NCI-H128 (cell line): ENCODE measurements around the gene HEY2.
"Not testable (repeated sequence)": the region's sequence is repeated elsewhere in the genome, so short reads cannot be mapped to it uniquely, and the experiment has no call there.

Source experiments
- DNase-seq: peaks from one replicate; lab custom pipeline; 2025; ENCODE audit not compliant: unreplicated experiment; lab: John Stamatoyannopoulos, UW

HEY2 gene

DNA sequence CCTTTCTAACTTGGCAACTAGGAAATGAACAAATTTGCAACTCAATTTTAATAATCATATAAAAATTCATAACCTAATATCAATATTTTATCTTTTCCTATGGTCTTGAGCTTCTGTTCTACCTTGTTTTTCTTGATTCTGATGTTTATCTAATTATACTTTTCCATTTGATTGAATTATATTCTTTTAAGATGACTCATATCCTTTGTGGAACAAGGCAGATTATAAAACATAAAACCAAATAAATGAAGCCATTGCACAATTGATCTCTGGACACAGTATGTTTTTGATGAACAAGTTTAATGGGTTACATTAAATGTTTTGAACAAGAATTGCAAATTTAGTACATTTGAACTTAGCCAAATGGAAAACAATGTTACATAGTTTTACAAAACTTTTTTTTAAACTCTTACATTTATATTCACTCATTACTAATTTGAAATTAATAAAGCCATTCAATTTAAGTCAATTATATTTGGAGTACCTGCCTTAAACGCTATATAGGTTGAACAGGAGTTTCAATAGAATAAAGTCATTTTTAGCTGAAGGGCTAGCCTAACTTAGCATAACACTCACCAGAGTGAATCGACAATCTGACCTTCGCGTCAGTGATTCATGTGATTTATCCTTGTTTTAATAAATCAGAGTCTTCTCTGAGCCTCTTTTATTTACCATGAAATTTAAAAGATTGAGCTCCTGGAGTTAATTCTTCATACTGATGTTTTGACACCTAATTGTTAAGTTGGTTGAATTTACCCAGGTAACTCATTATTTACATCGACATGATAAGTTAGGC lies 45.1 kb downstream of the HEY2 start:
- DNase-seq: no peak

DNA sequence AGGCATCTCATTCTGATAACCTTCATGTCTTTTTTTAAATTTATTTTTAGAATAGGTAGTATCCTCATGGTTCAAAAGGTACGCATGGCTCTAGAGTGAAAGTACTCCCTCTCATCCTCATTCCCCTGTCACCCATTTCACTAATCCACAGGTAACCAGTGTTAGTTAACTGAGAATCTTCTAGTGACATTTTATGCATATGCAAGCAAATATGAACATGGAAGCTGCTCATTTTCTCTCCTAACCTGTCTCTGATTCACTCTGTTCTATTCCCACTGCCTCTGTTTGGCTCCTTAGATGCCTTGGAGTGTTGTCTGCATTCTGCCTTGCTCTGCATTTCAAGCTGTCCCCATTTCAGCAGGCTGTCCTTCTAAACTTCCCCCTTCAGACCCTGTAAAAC lies 45.9 kb downstream of the HEY2 start:
- no peak for DNase-seq

DNA sequence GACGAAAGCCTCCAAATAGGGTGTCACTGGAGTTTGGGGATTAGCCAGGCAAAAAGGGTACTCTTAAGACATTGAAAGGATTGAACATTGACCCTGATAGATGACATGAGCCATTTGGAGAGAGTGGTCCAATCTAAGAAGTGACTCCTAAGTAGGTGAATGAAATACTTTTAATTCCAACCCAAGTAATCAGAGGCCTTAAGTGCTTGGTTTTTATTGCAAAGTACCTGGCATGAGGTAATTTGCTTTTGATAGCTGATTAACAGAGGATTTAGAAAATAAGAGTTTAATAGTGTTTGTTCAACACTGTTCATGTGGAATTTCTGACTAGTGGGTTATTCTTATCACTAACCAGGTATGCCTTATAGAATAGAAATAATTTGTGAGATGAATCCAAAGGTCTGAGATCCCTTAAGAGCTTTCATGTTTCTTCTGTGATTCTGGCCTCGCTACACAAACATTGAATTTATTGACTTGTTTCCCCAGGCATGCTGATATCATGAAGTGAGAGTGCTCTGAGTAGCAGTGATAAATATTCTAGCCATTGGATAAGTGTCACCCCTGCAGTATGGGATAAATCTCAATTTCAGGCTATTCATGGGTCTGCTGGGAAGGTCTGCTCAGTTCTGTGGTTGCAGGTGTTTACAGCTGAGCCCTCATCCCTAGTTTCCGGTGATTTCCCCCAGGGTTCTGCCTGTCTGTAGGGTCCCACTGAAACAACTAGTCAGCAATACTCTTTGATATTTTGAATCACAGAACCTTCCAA lies 47.9 kb downstream of the HEY2 start:
- no peak for DNase-seq

DNA sequence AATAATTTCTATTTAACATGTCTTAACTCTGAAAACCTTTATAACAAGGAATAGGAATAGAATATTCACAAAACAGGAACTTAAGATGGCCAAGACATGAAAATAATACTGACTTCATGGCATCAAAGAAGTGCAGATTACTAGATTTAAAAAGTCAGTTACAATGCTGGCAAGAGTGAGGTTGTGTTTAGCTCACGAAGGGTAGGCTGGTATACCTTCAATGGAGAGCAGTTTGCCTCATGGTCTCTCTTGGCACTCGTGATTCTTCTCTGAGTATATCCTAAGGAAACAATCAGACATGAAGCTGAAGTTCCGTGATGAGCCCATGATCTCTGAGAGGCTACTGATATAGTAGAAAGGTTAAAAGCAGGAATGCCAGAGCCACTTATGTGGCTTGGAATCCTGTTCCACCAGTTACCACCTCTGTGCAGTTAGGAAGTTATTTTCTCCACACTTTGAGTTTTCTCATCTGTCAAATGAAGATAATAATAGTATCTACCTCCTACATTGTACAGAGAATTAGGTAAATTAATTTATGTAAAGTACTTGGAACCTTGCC lies 48.5 kb downstream of the HEY2 start:
- DNase-seq: no peak

DNA sequence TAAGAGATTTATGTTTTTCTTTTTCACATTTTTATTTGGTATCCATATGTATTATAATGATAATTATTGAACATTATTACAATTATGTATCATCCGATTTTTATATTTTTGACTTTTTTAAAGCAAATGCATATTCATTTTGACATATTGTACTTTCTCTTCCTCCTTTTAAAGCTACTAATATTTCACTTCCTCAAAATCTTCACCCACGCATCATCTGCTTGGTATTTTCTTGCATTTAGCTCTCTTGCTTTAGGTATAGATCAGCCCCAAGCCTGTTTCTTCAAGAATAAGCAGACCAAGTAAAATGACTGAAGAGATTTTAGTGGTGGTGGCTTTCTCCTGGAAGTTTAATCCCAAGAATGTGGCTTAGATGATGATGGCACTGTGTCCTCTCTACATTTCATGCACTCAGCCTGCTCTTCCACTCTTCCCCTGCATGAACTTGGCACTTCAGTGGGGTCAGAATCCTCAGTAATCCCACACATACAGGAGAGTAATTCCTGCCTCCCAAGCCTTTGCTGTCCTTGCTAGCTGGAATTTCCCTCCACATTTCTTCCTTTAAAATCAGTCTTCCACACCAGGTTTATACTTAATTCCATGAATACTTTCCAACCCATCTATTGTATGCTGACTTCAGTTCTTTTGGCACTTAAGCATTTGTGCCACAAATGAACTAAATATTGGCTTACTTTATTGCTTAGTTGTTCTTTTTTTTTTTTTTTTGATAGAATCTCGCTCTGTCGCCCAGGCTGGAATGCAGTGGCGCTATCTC lies 49.5 kb downstream of the HEY2 start:
- no peak for DNase-seq

DNA sequence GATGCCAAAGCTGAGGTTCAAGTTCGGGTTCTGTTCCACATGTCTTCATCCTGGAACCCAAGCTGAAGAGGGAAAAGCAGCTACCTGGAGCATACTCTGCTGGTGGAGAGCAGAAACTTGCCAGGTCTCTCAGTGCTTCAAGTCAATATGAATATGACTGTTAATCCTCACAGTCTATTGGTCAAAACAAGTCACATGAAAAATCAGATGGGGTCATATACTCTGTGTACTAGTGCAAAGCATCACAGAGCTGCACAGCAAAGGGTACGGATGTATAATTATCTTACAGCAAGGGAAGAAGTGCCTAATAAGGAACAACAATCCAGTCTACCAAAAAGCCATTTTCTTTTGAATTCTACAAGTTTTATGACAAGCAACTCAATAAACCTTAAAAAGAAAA lies 53.0 kb downstream of the HEY2 start:
- no peak for DNase-seq

DNA sequence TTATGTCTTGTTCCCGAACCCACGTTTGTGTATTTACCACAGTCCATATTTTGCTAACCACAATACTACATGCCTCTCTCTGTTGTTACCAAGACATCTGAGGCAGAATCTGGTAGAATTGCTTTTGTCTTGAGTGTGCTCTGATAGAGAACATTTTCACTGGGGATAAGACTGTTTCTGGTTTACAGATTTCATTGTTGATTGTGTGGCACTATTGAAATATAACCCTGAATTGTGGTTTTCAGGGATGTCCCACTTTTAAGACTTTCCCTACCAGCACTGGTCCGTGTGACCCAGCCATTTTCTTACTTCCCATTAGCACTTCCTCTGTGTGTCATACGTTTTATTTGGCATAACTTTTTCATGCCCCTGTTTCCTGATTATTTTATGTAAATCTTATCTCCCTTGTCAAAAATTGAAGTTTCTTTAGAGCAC lies 53.5 kb downstream of the HEY2 start:
- no peak for DNase-seq

DNA sequence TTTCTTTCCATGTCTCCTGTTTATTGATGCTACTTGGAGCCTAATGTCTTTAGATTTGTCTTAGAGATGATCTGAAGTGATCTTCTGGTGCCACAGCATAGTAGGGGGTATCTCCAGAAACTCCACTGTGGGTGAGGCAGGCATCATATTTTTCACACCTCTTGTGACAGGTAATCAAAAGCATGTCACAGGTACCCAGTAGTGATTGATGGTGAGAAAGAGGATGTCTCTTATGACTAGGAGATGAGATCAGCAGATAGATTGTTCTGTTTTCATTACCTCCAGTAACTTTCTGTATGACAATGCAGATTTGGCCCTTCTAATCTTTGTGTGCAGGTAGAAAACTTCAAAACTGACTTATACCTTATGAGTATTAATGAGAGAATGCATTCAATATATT lies 54.8 kb downstream of the HEY2 start:
- DNase-seq: no peak

DNA sequence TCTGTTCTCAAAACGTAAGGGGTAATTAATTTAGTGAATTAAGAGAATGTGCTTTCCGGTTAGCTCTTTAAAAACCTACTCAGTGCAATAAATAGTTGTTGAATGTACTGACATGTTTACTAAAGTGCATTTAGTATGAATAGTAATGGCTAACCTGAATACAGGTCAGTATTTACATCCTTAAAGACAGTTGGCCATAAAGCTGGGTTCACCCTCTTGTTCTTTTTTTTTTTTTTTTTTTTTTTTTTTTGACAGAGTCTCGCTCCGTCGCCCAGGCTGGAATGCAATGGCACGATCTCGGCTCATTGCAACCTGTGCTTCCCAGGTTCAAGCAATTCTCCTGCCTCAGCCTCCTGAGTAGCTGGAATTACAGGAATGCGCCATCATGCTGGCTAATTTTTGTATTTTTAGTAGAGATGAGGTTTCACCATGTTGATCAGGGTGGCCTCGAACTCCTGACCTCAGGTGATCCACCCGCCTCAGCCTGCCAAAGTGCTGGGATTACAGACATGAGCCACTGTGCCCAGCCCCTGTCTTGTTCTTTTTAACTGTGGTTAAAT lies 55.5 kb downstream of the HEY2 start:
- not testable (repeated sequence) for DNase-seq

DNA sequence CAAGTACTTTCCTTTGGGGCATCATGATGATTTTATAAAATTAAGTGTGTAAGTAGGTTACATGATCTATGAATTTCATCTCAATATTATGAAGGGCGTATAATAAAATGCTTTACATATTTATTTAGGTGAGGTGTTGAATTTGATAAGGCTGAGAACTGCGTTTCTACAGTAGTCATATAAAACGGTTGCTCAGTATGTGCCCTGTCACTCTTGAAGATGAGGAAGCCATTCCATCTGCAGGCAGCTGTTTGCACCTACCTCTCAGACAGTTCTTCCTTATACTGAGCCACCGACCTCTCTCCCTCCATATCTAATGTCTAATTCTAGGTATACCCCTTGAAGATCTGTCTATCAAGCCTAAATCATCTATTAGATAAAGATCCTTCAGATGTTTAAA lies 57.4 kb downstream of the HEY2 start:
- DNase-seq: no peak

DNA sequence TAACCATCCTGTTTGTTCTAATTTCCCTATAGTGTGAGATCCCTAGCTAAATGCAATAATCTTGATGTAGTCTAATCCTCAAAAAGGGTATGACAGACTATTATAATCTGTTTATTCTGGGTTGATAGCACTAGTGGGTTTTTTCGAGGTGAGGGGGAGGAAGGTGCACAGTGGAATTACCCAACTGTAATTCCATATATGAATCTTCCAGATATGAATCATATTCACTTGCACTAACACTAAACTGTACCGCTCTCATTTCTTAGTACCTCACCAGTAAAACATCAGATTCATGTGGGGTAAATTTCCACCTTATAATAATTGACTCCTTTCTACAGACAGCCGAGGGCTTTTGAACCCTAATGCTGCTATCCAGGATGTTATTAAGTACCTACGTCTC lies 57.9 kb downstream of the HEY2 start:
- DNase-seq: no peak

DNA sequence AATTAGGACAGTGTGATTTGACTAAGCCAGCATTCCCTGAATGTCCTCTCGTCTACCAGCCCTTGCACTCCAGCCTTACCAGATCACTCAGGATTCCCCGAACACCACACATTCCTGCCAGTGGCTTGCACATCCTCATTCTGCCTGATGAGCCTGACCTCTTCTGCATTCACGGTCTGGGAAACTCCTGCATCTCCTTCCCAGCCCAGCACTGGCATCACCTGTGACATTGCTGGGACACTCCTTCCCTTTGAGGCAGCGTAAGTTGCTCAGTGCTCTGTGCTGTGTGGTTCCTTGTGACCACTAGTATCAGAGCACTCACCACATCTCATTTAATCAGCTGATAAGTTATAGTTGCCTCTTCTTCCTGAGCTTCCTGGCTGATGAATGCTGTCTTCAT lies 58.6 kb downstream of the HEY2 start:
- DNase-seq: no peak

DNA sequence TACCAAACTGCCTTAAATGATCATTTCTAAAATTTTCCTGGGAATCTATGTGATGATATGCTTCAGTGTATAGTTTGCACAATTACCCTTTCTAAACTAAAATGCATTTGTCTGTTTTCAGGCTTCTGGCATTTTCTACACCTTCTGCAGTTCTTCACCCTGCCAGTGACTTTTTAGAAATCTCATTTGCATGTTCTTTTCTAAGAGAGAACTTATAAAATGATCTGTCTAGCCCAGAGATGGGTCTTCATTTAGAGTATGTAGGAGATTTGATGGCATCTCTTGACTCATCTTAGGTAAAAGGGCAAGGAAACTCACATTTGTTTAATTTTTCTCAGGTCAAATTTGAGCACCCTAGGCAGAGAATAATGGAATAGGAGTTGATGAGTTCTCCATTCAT lies 59.2 kb downstream of the HEY2 start:
- DNase-seq: no peak

DNA sequence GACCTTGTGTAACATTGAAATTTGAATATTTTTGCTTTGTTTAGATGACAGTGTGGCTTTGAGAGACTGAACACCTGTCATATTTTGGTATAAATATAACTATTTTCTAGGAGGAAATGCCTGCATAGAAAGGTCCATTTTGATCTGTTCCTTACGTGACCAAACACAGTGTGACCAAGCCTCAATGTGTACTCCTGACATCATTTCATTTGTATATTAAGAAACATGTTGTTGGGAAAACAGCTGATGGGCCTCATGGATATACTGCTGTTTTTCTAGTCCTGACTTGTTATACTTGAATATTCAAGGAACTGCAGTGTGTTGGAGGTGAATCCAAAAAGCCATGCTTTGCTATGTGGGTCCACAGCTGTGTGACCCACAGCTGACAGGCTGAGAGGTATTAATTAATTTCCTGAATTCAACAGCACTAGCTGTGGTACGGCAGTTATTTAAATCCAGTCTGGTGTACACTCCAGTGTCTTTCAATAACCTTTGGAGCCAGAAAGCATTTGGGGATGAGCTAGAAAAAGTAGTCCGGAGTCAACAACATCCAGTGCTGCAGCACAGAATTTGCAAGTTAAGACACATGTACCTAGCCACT lies 60.2 kb downstream of the HEY2 start:
- no peak for DNase-seq

DNA sequence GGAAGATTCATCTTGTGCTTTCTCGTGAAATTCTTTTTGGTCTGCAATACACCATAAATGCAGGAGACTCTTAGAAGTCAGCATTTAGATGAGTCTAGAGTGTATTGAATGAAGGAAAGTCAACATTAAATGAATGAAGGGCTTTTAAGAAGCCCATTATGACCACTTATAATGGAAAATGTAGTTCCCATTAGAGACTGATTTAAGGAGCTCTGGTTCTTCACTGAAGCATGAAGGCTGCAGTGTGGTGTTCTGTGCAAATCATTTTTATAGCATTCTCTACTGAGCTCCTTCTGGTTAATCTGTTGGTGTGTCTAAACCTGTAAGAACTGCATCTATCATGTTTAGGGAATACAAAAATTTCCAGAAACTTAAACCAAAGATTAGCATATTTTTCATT lies 61.0 kb downstream of the HEY2 start:
- DNase-seq: peak; percentile 58
